HG03060 (cell line): ENCODE results near the gene DDRGK1.

Source experiments
- ATAC-seq: cut with Tn5 transposase; IDR thresholded peaks from one replicate; pipeline ENCODE4 v1.9.1; 2021; ENCODE audit warnings: low read depth, moderate number of reproducible peaks; ENCODE audit not compliant: unreplicated experiment

Gene DDRGK1

GRCh38 chr20:3237011-3237957 is 32.8 kb upstream of the DDRGK1 start:
- ATAC-seq = no peak

GRCh38 chr20:3235666-3236324 is 31.3 kb upstream of the DDRGK1 start:
- no peak for ATAC-seq

GRCh38 chr20:3233991-3234498 is 29.6 kb upstream of the DDRGK1 start:
- no peak for ATAC-seq

DNA sequence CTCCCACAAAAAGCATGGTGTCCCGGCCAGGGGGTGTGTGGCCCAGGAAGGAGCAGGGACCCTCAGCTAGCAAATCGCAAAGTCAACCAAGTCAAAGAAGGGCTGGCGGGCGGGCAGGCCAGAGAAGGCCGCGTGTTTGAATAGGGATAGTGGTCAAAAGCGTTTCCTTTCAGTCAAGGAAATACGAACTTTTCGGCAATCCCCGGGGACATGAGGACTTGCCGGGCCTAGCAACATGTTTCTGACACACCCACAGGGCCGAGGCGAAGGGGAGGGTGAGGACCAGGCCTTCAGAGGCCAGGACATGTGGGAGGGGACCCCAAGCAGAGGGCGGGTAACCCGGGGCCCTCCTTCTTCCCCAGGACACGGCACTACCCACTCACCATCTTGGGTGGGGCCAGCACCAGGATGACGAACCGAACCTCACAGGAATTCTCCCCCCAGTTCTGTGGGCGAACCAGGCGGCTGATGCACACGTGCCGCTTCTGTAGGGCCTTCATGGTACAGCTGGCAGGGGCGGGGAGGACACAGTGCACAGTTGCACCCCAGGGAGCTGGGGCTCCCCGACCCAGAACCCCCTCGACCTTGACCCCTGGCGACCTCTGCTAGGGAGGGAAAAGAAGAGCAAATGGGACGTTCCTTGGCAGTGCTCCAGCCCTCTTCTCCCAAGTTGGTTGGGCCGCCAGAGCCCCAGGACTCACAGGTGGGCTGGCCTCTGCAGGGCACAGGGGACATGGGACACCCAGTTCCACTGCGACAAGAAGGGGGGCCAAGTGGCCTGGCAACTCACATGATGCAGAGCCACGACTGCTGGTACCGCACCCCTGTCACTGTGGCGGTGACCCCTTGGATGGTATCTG is 28.9 kb upstream of the DDRGK1 start:
- no peak for ATAC-seq

DNA sequence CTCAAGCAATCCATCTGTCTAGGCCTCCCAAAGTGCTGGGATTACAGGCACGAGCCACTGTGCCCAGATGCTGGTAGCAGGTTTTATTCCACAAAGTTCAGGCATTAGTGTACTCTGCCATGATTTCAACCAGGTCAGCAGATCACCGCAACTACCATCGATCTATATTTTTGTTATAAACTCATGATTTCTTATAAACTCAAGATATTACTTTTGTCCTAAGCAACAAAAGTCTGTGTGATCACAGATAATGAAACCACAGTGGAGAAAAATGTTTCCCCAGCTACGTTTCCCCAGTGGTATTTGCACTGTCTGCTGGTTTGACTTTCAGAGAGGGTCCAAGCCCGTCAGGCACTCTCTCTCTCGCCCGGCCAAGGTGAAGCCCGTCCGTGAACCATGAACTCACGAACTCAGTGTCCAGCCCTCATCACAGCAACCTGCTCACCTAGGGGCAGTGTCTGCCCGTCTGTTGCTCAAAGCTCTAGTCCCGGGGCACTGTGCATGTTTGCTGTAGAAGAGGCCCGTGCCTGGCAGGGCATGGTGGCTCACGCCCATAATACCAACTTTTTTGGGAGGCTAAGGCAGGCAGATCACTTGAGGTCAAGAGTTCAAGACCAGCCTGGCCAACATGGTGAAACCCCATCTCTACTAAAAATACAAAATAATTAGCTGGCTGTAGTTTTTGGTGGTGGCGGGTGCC is 27.6 kb upstream of the DDRGK1 start:
- ATAC-seq = no peak

DNA sequence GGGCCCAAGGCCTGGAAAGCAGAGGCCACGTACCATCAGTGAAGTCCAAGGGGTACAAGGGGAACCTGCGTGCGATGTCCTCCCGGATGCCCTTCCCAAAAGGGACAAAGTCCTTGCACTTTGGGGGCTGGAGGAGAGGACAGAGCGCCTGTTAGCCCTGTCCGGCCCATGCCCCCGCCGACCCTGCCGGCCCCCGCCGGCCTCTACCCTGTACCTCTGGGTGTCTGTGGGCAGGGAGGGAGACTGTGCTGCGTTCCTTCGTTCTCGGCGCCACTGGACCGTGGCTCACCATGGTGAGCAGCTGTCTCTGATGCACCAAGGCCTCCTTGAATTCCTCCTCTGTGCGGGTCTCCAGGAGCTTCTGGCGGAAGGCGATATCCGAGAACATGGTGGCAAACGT is 26.6 kb upstream of the DDRGK1 start:
- ATAC-seq = no peak

GRCh38 chr20:3229798-3230197 is 25.3 kb upstream of the DDRGK1 start:
- ATAC-seq = no peak

- ATAC-seq = no peak
Observed at GRCh38 chr20:3229158-3229557, 24.7 kb upstream of the DDRGK1 start.

DNA sequence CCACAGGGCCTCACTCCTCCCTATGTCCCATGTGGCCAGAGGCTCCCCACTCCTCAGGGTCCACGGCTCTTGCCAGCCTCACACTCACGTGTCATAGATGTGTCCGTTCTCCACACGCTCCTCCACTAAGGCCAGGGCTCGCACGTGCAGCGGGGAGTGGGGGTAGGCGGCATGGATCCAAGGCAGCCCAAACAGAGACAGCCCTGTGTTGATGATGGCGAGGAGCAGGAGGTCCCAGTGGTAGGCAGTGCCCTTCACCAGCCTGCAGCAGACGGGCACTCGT is 24.2 kb upstream of the DDRGK1 start:
- ATAC-seq = no peak

DNA sequence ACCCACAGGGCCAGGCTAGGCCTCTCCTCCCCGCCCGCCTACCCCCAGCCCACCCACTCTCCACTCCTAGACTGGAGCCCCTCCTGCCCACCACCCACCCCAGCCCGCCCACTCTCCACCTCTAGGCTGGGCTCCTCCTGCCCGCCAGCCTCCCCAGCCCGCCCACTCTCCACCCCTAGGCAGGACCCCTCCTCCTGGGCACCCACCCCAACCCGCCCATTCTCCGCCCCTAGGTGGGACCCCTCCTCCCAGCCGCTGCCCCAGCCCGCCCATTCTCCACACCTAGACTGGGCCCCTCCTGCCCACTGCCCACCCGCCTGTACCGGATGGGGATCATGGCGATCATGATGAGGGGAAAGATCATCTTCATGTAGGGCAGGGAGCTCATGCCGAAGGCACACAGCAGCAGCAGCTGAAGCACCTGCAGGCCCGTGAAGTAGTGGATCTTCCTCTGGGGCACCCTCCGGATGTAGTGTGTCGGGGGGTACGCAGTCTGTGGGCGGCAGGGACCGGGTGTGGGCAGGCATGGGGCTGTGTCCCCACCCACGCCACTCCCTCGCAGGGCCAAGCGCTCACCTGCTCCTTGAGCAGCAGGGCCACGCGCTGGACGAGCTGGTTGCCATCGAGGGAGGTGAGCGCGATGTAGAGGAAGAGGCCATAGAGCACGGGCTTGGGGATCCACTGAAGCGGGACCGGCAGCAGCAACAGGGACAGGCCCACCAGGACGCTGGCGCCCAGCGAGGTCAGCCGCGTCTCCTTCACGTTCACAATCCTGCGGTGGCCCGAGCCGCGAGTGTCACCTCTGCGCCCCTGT is 23.7 kb upstream of the DDRGK1 start:
- ATAC-seq = no peak

GRCh38 chr20:3227506-3227905 is 23.0 kb upstream of the DDRGK1 start:
- ATAC-seq = no peak

GRCh38 chr20:3226864-3227263 is 22.4 kb upstream of the DDRGK1 start:
- ATAC-seq = no peak

GRCh38 chr20:3226093-3226492 is 21.6 kb upstream of the DDRGK1 start:
- no peak for ATAC-seq

DNA sequence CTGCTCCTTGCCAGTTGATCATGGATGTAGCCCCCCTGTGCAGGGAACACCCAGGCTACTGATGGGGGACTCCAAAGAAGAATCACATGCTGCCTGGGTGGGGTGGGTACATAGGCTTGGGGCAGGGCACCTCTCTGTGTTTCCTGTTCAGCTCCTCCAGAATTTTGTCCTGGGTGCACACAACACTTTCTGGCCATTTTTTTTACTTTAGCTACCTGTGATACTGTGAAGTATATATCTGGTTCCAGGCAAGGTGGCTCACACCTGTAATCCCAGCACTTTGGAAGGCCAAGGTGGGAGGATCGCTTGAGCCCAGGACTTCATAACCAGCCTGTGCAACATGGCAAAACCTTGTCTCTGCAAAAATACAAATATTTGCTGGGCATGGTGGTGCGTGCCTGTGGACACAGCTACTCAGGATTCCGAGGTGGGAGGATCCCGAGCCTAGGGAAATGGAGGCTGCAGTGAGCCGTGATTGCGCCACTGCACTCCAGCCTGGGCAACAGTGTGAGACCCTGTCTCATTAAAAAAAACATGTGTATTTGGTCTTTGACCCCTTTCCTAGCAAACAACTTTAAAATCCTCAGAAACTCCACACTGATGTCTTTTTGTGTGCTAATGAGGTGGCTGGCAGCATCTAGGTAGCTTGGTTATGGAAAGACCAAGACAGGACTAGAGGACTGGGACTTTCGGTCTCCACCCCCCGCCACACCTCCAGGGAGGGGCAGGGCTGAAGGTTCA is 20.4 kb upstream of the DDRGK1 start:
- no peak for ATAC-seq

- no peak for ATAC-seq
Observed at GRCh38 chr20:3223994-3224680, 19.7 kb upstream of the DDRGK1 start.

GRCh38 chr20:3223651-3223993 is 19.1 kb upstream of the DDRGK1 start:
- no peak for ATAC-seq

- ATAC-seq = no peak
Observed at GRCh38 chr20:3222635-3223600, 18.4 kb upstream of the DDRGK1 start.
